ENCODE results near the gene NYAP2.
A peak's percentile ranks its signal among the peaks of the same experiment; 100 is the strongest.

The NYAP2 gene

GRCh38 chr2:225487878-225488416 is 88.4 kb downstream of the NYAP2 start:
- DNase-seq: no peak

GRCh38 chr2:225488743-225489142 is 89.2 kb downstream of the NYAP2 start:
- no peak for DNase-seq

GRCh38 chr2:225493420-225494099 is 94.0 kb downstream of the NYAP2 start:
- no peak for DNase-seq

- DNase-seq: no peak
These were observed 94.6 kb downstream of the NYAP2 start for GRCh38 chr2:225494100-225494459.

GRCh38 chr2:225495706-225496105 is 96.2 kb downstream of the NYAP2 start:
- DNase-seq: no peak

- no peak for DNase-seq
These were observed 97.1 kb downstream of the NYAP2 start for GRCh38 chr2:225496568-225496967.

GRCh38 chr2:225497166-225497565 is 97.7 kb downstream of the NYAP2 start:
- DNase-seq: no peak

GRCh38 chr2:225501022-225501421 is 101.5 kb downstream of the NYAP2 start:
- DNase-seq: no peak

- no peak for DNase-seq
These were observed 103.5 kb downstream of the NYAP2 start for GRCh38 chr2:225502971-225503370.

GRCh38 chr2:225510796-225511195 is 111.3 kb downstream of the NYAP2 start:
- DNase-seq: no peak

- no peak for DNase-seq
These were observed 113.0 kb downstream of the NYAP2 start for GRCh38 chr2:225512469-225512868.

GRCh38 chr2:225512876-225513540 is 113.5 kb downstream of the NYAP2 start:
- no peak for DNase-seq

GRCh38 chr2:225515033-225515432 is 115.5 kb downstream of the NYAP2 start:
- no peak for DNase-seq

GRCh38 chr2:225526760-225527390 is 127.4 kb downstream of the NYAP2 start:
- DNase-seq: no peak

- DNase-seq: no peak
These were observed 132.0 kb downstream of the NYAP2 start for GRCh38 chr2:225531559-225531958.

- no peak for DNase-seq
These were observed 132.6 kb downstream of the NYAP2 start for GRCh38 chr2:225532096-225532495.

- no peak for DNase-seq
These were observed 134.5 kb downstream of the NYAP2 start for GRCh38 chr2:225534037-225534436.

- no peak for DNase-seq
These were observed 135.2 kb downstream of the NYAP2 start for GRCh38 chr2:225534697-225535096.

- no peak for DNase-seq
These were observed 136.5 kb downstream of the NYAP2 start for GRCh38 chr2:225536036-225536435.

GRCh38 chr2:225543626-225544025 is 144.1 kb downstream of the NYAP2 start:
- DNase-seq: no peak

GRCh38 chr2:225556461-225556860 is 157.0 kb downstream of the NYAP2 start:
- peak; percentile 2 for DNase-seq

- peak; percentile 61 for DNase-seq
These were observed 159.0 kb downstream of the NYAP2 start for GRCh38 chr2:225558399-225559071.

- DNase-seq: no peak
These were observed 159.5 kb downstream of the NYAP2 start for GRCh38 chr2:225559072-225559415.

GRCh38 chr2:225566798-225567197 is 167.3 kb downstream of the NYAP2 start:
- DNase-seq: no peak
